Activated CD4-positive, alpha-beta T cell treated with anti-CD3 and anti-CD28 coated beads for 4 hours (primary cell): ENCODE data around the gene ASB15.

ENCODE experiments used
- DNase-seq, 2 donors: peaks; one replicate each; pipeline ENCODE4 v3.0.0-alpha.2; 2020

ASB15 gene

DNA sequence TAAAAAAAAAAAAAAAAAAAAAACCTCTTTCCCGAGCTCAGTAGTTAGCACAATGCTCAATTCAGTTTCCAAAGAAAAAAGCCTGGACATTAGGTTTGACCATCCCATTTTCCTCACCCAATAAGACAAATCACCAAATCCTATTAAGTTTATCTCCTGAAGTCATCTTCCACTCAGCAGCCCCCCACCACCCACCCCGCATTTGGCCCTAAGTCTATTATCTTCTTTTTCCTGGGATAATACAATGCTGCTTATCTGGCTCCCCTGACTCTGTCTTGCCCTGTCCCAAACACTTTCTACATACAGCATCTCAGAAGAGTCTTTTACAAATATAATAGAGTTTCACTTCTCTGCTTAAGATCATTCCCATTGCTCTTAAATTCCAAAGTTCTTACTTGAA lies 36.3 kb downstream of the ASB15 start:
- DNase-seq: no peak

DNA sequence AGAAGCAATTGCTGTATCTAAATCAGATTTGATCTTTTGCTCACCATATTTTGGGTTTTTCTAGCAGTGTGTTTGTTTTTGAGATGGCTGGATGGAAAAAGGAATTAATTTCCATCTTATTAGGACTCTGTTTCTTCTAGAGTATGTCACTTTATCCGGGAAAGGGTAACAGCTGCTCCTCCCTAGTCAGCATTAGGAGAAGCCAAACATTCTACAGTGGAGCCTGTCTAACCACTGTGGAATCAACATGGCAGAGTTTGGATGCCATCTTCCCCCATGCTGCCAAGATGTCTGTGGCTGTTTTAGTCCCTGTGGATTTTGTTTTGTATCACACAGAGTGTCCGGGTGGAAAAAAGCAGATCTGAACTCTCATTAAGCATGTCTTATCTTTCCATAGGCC lies 38.0 kb downstream of the ASB15 start:
- no peak for DNase-seq

DNA sequence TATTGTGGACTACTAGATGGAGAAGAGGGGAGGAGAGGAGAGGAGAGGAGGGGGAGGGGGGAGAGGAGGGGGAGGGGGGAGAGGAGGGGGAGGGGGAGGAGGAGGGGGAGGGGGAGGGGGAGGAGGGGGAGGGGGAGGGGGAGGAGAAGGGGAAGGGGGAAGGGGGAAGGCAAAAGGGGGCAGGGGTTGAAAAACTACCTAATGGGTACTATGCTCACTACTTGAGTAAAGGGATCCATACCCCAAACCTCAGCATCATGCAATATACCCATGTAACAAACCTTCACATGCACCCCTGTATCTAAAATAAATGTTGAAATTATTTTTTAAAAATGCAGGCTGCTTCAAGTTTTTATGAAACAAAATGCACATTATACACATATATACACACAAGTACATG lies 39.0 kb downstream of the ASB15 start:
- no peak for DNase-seq

DNA sequence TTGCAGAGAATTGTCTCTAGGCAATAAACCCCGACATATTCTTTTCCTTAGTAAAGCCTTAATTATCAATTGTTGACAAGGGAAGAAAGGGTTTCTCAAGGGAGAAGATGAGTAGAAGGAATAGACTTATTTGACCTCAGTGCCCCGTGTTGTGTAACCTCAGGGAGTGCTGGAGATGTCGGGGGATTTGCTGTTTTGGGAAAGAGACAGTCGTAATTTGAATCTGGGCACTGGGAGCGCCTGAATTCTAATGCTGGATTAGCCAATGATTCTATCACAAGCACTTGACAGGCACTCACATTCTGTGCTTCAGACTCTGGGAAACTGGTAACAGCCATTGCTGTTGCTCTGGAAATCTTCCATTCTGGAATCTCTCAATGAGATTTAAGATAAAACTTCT lies 40.3 kb downstream of the ASB15 start:
- DNase-seq: no peak

DNA sequence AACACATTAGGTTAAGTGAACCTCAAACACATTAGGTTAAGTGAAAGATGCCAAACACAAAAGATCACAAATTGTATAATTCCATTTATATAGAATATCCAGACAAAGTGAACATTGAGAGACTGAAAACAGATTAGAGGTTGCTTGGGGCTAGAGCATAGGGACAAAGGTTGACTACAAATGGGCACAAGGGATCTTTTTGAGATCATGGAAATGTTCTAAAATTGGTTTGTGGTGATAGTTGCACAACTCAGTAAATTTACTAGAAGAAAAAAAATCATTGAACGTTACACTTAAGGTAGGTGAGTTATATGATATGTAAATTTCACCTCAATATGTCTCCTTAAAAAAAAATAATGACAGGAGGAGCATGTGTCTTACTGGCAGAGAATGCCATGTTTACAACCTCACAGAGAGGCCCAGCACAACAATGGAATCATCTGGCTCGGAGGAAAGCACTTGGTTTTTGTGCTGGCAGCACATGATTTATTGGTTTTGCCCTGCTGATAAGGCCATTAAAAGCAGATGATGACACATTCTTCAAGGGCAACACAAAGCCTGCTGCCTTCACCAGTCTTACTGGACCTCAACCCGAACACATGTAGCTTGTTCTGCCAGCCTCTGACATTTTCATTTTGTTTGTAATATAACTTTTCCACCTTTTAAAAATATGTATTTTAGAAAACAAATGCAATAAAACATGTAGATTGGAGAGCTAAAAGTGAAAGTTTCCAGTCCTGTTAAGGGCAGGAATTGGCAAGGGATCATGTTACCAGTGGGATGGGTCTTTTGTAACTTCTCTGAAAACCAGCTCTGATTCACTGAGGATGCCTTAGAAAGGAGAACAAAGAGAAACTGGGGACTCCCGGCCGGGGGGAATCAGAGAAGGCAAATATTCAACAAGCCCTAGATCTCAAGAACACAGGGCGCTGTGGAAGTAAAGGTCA lies 42.1 kb downstream of the ASB15 start:
- no peak for DNase-seq

DNA sequence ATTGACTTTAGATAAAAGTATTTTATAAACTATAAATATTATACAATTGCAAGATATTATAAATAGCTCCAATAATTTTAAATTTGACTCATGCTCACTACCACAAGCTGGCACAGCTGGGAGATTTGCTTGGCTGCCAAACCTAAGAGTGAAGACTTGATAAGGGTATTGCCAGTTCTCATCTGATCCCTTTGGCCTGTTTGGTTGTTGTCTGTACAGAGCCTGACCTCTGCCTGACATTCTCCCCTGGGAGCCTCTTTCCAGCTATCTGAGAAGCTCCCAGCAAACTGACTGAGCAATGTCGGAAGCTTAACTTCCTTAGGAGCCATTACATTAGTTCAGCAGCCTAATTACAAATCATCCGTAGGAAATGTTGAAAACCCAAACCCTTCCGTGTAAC lies 43.9 kb downstream of the ASB15 start:
- DNase-seq: no peak

DNA sequence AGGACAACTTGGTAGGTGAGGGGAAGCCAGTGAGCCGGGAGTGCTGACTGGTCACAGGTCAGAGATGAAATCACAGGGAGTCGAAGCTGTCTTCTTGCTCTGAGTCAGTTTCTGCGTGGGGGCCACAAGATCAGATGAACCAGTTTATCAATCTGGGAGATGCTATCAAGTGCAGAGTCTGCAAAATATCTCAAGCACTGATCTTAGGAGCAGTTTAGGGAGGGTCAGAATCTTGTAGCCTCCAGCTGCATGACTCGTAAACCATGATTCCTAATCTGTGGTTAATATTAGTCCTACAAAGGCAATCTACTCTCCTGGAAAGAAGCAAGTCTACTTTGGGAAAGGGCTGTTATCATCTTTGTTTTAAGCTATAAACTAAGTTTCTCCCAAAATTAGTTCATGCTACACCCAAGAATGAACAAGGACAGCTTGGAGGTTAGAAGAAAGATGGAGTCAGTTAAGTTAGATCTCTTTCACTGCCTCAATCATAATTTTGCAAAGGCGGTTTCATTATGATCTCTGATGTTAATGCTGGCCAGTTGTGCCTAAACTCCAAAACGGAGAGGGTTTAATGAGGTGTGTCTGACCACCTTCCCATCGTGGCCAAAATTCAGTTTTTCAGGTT lies 45.6 kb downstream of the ASB15 start:
- no peak for DNase-seq

DNA sequence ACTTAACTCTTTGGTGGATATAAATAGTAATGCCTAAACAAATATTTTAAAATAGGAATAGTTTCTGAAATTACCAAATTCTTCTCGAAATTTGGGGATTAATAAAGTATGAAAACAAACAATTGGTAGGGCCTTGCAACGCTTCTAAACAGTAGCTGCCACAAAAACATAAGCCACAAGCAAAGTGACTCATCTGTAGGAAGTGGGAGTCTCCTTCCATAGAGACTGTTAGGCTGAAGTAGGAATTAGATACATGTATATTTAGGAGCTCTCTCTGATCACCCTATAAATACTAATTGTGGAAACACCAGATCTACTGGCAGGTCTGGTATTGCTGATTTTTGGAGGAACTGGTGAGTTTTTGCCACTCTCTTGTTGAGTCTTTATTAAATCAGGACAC lies 48.3 kb downstream of the ASB15 start:
- DNase-seq: no peak

DNA sequence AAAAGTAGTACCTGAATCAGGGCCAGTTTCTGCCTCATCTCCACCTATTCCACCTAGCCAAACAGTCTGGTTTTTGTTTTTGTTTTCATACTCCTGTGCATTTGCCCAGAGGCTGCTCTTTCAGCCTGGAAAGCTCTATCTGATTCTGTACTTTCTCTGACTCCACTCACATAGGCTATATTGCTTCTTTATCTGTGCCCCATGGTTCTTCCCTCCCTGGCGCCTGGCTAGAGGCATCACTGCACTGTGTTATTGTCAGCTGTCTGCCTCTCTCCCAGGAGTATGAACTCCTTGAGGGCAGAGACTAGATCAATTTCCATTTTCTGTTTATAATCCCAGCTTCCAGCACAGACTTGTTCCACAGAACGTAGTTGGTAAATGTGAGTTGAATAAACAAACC lies 49.0 kb downstream of the ASB15 start:
- DNase-seq: no peak

DNA sequence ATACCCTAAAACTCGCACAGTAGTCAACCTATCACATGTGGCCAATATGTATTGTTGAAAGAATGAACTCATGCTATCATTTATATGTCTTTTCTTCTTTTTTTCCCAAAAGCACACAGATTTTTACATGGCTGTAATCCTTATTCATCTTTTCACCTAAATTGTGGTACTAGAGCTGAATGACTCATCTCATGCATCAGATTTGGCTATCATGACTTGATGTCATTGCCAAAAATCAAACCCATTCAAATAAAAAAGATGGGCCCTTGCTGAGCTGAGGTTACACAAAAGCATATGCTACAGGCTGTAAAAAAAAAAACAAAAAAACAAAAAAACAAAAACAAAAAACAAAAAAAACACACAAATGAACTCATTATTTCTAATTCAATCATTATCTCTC lies 50.8 kb downstream of the ASB15 start:
- DNase-seq: no peak

DNA sequence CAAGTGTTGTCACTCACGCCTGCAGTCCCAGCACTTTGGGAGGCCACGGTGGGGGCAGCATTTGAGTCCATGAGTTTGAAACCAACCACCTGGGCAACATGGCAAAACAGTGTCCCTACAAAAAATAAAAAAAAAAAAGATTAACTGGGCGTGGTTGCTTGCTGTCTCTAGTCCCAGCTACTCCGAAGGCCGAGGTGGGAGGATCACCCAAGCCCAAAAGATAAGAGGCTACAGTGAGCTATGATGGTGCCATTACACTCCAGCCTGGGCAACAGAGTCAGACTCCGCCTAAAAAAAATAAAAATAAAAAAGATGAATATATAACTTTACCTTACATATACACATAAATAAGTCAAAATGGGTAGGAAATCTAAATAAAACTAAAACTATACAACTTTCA lies 51.5 kb downstream of the ASB15 start:
- DNase-seq: no peak

DNA sequence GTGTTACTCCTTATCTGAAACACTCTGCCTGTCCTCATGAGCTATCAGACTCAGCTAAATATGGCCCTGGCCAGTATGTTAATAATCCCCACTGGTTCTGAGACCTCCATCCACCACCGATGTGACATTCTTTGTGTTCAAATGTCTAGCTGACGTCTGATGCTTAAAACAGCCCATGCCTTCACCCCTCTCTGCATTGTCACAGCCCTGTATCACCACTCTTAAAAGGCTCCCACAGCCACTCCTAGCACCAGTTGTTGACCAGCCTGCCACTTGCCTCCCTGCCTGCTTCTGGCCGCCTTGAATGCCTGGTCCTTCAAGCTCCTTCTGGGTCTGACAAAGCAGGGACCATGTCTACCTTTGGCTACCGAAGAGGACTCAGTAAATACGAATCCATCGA lies 54.0 kb downstream of the ASB15 start, which contains the start of gene LMOD2:
Gene LMOD2, plus strand, starts transcription at position 253 of the 400 bp plus-strand sequence. Its CDS starts 98 bp downstream, at position 351.
- no peak for DNase-seq

DNA sequence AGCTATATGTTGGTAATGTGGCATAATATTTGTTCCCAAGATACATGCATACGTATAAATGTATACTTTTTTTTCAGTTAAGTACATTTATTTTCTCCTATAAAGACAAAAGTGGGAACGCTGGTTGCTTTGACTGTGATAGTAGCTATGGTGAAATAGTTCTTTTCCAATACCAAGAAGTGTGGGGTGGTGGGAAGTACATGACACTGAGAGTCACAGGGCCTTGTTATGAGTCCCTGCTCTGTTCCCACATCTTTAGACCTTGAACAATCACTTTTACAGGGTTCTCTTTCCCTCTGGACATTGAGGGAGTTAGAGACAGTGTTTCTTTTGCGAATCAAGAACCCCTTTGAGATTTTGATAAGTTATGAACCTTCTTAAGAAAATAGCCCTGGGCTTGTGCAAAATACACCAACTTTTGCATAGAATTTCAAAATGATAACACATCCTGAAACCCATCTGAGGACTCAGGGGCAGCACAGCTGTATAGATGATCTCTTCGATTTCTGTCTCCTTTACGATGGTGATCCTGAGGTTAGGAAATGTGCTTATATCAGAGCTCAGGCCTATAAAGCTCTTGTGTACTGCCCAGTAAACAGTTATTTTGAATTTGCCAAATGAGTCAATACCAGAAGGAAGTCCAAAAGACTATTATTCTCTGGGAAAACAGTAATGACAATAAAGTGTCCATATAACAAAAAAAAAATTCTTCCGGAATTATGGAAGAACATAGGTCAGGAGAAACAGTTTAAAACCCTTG lies 55.1 kb downstream of the ASB15 start:
- DNase-seq: no peak

DNA sequence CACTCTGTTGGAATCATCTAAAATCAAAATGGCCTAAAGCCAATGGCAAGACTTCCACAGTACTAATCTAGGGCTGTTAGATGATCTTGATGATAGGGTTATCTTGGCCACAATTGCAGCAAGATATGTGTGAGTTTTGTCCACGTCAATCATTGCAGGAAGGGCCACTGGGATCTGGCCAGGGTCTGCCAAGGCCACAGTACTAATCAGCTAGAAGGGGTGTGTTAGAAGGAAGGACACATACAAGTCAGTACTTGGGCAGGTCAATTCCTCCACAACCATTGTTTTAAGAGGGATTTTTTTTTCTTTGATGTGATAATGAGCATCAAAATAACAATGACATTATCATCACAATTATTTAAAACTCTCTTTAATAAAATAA lies 55.7 kb downstream of the ASB15 start:
- DNase-seq: no peak

DNA sequence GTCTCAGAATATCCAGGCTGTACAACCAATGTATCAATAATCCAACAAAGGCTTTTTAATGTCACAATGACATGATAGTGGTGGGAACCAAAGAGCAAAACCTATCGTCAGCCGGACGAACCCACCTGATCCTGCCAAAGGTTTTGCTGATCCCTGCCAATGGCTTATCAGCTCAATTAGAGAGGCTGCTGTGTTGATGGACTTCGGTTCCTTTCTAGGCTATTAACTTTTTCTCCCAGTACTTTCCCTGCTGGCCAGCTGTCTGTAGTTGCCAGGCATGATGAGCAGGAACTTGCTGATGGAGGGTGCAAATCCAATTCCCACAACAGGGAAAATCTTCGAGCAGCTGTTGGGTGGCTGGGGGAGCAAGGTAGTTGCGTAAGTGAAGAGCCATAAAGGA lies 56.4 kb downstream of the ASB15 start:
- DNase-seq: no peak

DNA sequence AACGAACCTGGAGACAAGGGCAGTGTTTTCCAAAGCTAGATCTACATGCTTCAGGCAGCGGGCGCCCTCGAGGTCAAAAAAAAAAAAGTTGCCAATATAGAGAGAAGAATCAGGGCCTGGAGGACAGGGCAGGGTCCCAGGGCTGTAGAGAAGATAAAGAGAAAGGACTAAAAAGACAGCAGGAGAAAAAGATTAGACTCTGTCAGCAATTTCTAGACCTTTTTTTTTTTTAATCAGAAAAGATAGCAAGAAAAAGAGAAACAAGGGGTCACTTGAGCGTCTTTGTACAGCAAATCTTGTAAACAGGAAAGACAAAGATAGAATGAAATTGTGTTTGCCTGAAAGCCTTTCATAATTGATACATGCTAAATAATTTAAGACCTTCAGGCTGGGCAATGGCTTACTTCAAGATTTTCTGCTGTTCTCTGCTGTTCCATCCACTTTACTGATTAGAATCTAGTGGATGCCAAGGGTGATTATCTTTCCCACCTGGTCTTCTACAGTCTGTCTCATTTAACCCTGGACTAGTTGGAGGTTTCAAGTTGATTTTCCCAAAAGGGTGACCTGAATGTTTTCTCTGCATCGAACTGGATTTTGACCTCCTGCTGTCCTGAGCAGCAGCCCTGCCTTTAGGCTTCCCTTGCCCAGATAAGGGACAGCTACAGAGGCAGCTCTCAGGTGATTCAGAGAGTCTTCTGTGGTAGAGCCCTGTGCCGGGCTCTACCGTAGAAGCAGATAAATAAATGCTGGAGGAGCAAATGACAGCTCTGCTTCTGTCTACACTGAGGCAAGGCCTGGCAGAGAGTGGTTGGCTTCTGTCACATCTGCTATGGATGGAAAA lies 59.1 kb downstream of the ASB15 start:
- DNase-seq: no peak

DNA sequence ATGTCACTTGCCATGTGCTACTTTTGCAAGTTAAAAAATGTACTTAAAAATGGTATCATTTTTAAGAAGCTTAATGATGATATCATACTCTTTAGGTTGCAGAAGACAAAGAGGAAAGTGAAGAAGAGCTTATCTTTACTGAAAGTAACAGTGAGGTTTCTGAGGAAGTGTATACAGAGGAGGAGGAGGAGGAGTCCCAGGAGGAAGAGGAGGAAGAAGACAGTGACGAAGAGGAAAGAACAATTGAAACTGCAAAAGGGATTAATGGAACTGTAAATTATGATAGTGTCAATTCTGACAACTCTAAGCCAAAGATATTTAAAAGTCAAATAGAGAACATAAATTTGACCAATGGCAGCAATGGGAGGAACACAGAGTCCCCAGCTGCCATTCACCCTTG lies 60.1 kb downstream of the ASB15 start:
- no peak for DNase-seq

DNA sequence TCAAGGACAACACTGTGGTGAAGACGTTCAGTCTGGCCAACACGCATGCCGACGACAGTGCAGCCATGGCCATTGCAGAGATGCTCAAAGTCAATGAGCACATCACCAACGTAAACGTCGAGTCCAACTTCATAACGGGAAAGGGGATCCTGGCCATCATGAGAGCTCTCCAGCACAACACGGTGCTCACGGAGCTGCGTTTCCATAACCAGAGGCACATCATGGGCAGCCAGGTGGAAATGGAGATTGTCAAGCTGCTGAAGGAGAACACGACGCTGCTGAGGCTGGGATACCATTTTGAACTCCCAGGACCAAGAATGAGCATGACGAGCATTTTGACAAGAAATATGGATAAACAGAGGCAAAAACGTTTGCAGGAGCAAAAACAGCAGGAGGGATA lies 60.7 kb downstream of the ASB15 start:
- DNase-seq: no peak

DNA sequence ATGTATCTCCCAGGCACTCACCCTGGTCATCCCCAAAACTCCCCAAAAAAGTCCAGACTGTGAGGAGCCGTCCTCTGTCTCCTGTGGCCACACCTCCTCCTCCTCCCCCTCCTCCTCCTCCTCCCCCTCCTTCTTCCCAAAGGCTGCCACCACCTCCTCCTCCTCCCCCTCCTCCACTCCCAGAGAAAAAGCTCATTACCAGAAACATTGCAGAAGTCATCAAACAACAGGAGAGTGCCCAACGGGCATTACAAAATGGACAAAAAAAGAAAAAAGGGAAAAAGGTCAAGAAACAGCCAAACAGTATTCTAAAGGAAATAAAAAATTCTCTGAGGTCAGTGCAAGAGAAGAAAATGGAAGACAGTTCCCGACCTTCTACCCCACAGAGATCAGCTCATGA lies 61.1 kb downstream of the ASB15 start:
- DNase-seq: no peak

DNA sequence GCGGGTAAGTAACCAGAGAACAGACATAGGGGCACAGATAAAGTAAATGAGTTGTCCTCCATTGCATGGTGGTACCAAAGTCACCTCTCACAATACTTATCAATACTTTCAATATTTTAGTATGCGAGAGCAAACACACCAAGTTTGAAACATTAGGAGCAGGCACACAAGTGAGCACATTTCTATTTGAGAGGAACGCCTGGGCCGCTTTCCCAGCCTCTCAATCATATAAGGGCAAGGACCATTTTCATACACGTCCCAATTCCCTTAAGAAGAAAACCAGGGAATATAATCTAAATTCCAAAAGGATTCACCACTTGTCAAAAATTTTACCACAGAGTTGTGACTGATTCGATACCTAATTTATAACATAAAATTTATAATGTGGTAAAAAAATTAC lies 61.6 kb downstream of the ASB15 start:
- DNase-seq: no peak

DNA sequence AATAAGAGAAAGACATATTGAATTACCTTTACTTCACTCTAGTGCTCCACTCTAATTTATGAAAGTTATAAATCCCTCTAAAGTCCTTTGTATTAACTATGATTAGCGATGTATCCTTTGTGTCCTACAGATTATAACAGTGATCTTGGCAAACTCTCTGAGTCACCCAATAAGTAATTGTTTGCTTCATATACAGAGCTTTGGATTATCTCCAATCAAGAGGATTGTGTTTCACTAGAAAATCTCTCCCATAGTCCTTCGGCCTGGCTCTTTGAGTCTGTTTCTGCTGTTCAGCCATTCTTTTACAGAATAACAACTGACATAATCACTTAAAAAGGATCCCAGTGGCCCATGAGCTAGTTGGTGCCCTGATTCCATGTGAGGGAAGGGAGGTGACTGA lies 63.5 kb downstream of the ASB15 start:
- no peak for DNase-seq

DNA sequence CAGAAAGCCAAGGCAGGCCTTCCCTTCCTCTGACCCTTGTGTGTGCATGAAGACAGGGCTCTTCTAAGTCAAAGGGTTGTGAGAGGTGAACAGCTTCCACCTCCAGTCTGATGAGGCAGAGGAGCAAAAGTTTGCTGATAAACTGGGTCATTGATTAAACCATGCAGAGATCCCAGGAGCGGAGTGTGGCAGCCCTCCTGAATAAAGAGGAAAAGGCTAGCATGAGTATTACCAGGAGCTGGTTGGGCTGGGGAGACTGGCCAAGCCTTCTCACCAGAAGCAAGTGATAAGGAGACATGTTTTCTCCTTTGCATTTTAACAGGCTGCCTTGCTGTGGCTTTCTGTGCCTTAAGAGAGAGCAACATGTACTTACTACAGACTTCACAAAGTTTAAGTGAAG lies 64.3 kb downstream of the ASB15 start:
- no peak for DNase-seq

DNA sequence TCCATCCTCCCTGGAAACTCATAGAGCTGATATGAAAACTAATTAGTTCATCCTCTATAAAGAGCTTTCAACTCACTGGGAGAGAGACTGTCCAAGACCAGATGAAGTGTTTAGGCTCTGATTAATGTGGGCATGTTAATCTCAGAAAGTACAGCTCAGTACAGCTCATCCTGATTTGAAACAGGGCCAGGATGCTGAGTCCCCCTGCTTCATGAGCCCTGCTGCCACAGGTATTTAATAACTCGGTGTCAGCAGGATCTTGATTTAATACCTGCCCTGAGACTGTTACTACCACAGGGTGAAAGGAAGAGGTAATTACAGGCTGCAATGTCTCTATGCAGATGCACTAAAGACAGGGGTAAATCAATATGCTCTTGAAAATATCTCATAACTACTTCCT lies 64.9 kb downstream of the ASB15 start:
- DNase-seq: no peak
